Sigmoid colon (tissue), 4 donors: ENCODE data around the gene PIGN.

ENCODE experiments used
- CTCF ChIP-seq, 4 experiments: fragments of 450-650 bp in 3 of 4; fragments of 200-600 bp in 1 of 4; IDR thresholded peaks; one replicate each; pipeline ENCODE4 v1.5.1; 2016 to 2019; ENCODE audit warnings: antibody characterized with exemption in 4 of 4, mild to moderate bottlenecking in 3 of 4, moderate library complexity in 2 of 4
- EP300 ChIP-seq, 4 donors: sonication (generic); formaldehyde crosslinking; IDR thresholded peaks; one replicate each; pipeline ENCODE4 v1.6.1; 2017; ENCODE audit warnings: antibody characterized with exemption in 4 of 4
- POLR2A ChIP-seq, 2 donors: fragments of 450-650 bp; IDR thresholded peaks; one replicate each; pipeline ENCODE4 v1.6.1; 2016; ENCODE audit warnings: antibody characterized with exemption in 2 of 2, mild to moderate bottlenecking in 2 of 2, moderate library complexity in 2 of 2
- POLR2AphosphoS5 ChIP-seq, 4 donors: sonication (generic); formaldehyde crosslinking; IDR thresholded peaks; one replicate each; pipeline ENCODE4 v1.6.1; 2017; ENCODE audit warnings: antibody characterized with exemption in 4 of 4

DNA sequence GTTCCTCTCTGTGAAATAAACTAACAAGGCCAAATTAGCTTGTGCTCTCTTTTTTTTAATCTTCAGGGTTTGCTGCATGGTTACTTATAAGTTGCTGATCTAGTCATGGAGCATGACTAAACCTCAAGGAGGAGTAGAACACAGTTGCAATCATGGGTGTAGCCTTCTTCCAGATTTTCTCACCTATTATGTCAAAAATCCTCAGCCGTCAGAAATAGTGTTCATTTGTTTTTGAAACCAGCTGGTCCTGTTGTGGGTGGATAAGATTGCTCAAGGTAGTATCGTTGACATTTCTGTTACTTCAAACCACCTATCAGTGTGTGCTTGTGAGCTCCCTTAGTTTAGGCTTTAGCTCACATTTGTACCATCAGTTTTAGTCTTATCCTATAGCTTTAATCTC is 11.4 kb upstream of the PIGN start:
- TF ChIP-seq POLR2AphosphoS5 (IDR thresholded peaks at IDR 0.05) (no peak), CTCF (IDR thresholded peaks at IDR 0.05) (no peak), EP300 (IDR thresholded peaks at IDR 0.05) (no peak), POLR2A (IDR thresholded peaks at IDR 0.05) (no peak)
